ENCODE data around the gene MTMR1. TPM values are rescaled to one million over a fixed set of nuclear protein-coding genes. Genes with fewer than 3 reads are reported as not detected.

Gene MTMR1
- total RNA-seq, 4 donors from 2014 or later, result 32.6 to 54.4 (median 38.4) TPM

DNA sequence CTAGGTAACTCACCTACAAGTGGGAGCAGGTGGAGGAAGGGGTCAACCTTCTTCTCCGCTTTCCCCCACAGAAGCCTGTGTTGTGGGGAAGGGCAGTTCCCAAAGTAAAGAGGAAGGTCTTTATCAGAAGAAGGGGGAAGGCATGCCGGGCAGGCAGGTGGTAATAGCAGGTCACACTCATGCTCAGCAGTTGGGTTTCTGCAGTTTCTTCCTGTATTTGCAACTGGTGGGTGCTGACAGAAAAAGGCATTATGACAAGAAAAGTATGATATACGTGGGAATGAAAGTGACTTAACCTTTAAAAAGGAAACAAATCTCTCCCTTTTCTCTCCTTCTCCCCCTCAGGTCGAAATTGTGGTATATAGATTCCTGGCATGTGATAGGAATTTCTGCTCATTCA is 3.7 kb downstream of the MTMR1 start:
- peaks cover 25% of the 10 kb centered on the region for H3K4me1 ChIP-seq
- no peak for TF ChIP-seq CTCF (IDR thresholded peaks at IDR 0.05)
- 52% methylated on average over 4 of the region's 4 CpGs for WGBS

GRCh38 chrX:150697641-150698040 is 4.4 kb downstream of the MTMR1 start:
- Histone ChIP-seq H3K9me3 (no peaks in the 10 kb centered on the region), H3K27me3 (no peaks in the 10 kb centered on the region), H3K36me3 (no peaks in the 10 kb centered on the region), H3K4me3 (no peak overlapping the region), H3K4me1 (peaks cover 23% of the 10 kb centered on the region), H3K27ac (no peak overlapping the region)
- WGBS, result 82% methylated on average over 7 of the region's 7 CpGs
- TF ChIP-seq POLR2A (IDR thresholded peaks at IDR 0.05) (no peak), CTCF (IDR thresholded peaks at IDR 0.05) (no peak), EP300 (IDR thresholded peaks at IDR 0.05) (no peak), POLR2AphosphoS5 (IDR thresholded peaks at IDR 0.05) (no peak)
- no peak for DNase-seq (ENCODE audit: low spot score in 2 of 2)

More for the DNA sequence above, 3.7 kb downstream of the MTMR1 start:
- Histone ChIP-seq H3K9me3 (no peaks in the 10 kb centered on the region), H3K4me3 (no peak overlapping the region), H3K36me3 (no peaks in the 10 kb centered on the region), H3K27ac (no peak overlapping the region), H3K27me3 (no peaks in the 10 kb centered on the region)
- no peak for DNase-seq (ENCODE audit: low spot score in 2 of 2)

- no peak for DNase-seq (ENCODE audit: low spot score in 2 of 2)
- Histone ChIP-seq H3K27me3 (no peaks in the 10 kb centered on the region), H3K4me3 (no peak overlapping the region), H3K4me1 (peaks cover 21% of the 10 kb centered on the region), H3K9me3 (no peaks in the 10 kb centered on the region), H3K27ac (no peak overlapping the region), H3K36me3 (no peaks in the 10 kb centered on the region)
- TF ChIP-seq POLR2A (IDR thresholded peaks at IDR 0.05) (no peak), EP300 (IDR thresholded peaks at IDR 0.05) (no peak), CTCF (IDR thresholded peaks at IDR 0.05) (no peak), POLR2AphosphoS5 (IDR thresholded peaks at IDR 0.05) (no peak)
- 45% methylated on average over 2 of the region's 2 CpGs for WGBS
These were observed 5.8 kb downstream of the MTMR1 start for GRCh38 chrX:150698981-150699380.

GRCh38 chrX:150700107-150700506 is 6.9 kb downstream of the MTMR1 start:
- DNase-seq (ENCODE audit: low spot score in 2 of 2), result no peak
- no peaks in the 10 kb centered on the region for H3K27me3 ChIP-seq
- H3K4me1 ChIP-seq, result peaks cover 15% of the 10 kb centered on the region
- no peak for TF ChIP-seq POLR2AphosphoS5 (IDR thresholded peaks at IDR 0.05)
- no peak for TF ChIP-seq POLR2A (IDR thresholded peaks at IDR 0.05)
- no peak for TF ChIP-seq CTCF (IDR thresholded peaks at IDR 0.05)
- TF ChIP-seq EP300 (IDR thresholded peaks at IDR 0.05), result no peak
- H3K36me3 ChIP-seq, result no peaks in the 10 kb centered on the region
- H3K27ac ChIP-seq, result no peak overlapping the region
- no peak overlapping the region for H3K4me3 ChIP-seq
- H3K9me3 ChIP-seq, result no peaks in the 10 kb centered on the region

GRCh38 chrX:150701377-150701776 is 8.2 kb downstream of the MTMR1 start:
- Histone ChIP-seq H3K4me1 (peaks cover 7% of the 10 kb centered on the region), H3K27ac (no peak overlapping the region), H3K36me3 (no peaks in the 10 kb centered on the region), H3K4me3 (no peak overlapping the region), H3K27me3 (no peaks in the 10 kb centered on the region), H3K9me3 (no peaks in the 10 kb centered on the region)
- WGBS, result 78% methylated on average over 1 of the region's 1 CpG
- no peak for TF ChIP-seq POLR2A (IDR thresholded peaks at IDR 0.05)
- TF ChIP-seq POLR2AphosphoS5 (IDR thresholded peaks at IDR 0.05), result no peak
- no peak for TF ChIP-seq EP300 (IDR thresholded peaks at IDR 0.05)
- TF ChIP-seq CTCF (IDR thresholded peaks at IDR 0.05), result no peak
- DNase-seq (ENCODE audit: low spot score in 2 of 2), result no peak
